ENCODE data around the gene DOLPP1.
A peak's percentile ranks its signal among the peaks of the same experiment; 100 is the strongest.

Gene DOLPP1

GRCh38 chr9:129137292-129138143, 56.6 kb downstream of the DOLPP1 start:
- DNase-seq (ENCODE audit: low read depth in 2 of 3, low spot score in 1 of 3): no peak

GRCh38 chr9:129138144-129138462, 57.2 kb downstream of the DOLPP1 start:
- no peak for DNase-seq (ENCODE audit: low read depth in 2 of 3, low spot score in 1 of 3)

GRCh38 chr9:129138476-129139232, 57.7 kb downstream of the DOLPP1 start:
- DNase-seq (ENCODE audit: low read depth in 2 of 3, low spot score in 1 of 3): no peak

- peak; percentile 61 to 90 (median 61) for DNase-seq (ENCODE audit: low read depth in 2 of 3, low spot score in 1 of 3)
These were observed 58.5 kb downstream of the DOLPP1 start for GRCh38 chr9:129139233-129139992.

- peak; percentile 72 to 74 (median 74) for DNase-seq (ENCODE audit: low read depth in 2 of 3, low spot score in 1 of 3)
These were observed 59.1 kb downstream of the DOLPP1 start for GRCh38 chr9:129139993-129140396.

Data from stimulated activated CD4-positive, alpha-beta T cell treated with anti-CD3 and anti-CD28 coated beads, Interleukin-12 subunit alpha, Interleukin-12 subunit beta, amount 100 ng/mL, for 48 hours (primary cell).